GM12878 (cell line): ENCODE measurements around the gene ITPR2.

ENCODE experiments used
- HDAC2 ChIP-seq: fragments of 200-600 bp; sonication (generic); IDR thresholded peaks from 2 replicates; pipeline ENCODE4 v1.6.1; 2017
- POLR2A ChIP-seq: IDR thresholded peaks from 2 replicates; pipeline ENCODE4 v1.6.1; 2011; ENCODE audit warnings: low read depth, mild to moderate bottlenecking, low read length
- SMC3 ChIP-seq: IDR thresholded peaks from 2 replicates; pipeline ENCODE4 v1.6.1; 2011; ENCODE audit warnings: low read length, improper control_type of control experiment, borderline replicate concordance
- STAT1 ChIP-seq: fragments of 450-650 bp; conservative IDR thresholded peaks from 2 replicates; pipeline ENCODE4 v1.6.1; 2014; ENCODE audit warnings: antibody characterized with exemption, mild to moderate bottlenecking
- TF ChIP-seq, protein P1 (sequence below): IDR thresholded peaks from 2 replicates; pipeline ENCODE4 v1.6.1; 2011; ENCODE audit warnings: low read depth, mild to moderate bottlenecking, low read length, moderate library complexity, borderline replicate concordance; ENCODE audit errors: extremely low read depth

DNA sequence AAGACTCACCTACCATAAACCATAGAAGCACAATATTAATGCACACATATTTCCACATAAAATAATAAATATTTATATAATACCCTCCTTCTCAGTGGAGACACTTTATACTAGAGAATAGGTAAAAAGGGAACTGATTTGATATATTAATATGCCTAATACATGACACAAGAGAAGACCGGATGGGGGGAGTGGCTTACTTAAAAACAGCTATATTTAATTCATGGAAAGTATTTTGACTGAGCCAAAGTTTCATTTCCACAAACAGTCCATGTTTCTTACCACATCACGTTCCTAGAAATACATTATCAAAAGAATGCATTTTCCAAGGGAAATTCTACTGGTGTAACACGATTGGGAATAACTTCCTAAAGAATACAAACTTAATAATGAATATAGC lies 63.4 kb downstream of the ITPR2 start:
- TF ChIP-seq POLR2A (no peak), HDAC2 (no peak), SMC3 (no peak), STAT1 (no peak)
- TF ChIP-seq, protein P1, sequence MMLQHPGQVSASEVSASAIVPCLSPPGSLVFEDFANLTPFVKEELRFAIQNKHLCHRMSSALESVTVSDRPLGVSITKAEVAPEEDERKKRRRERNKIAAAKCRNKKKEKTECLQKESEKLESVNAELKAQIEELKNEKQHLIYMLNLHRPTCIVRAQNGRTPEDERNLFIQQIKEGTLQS, result no peak
